ENCODE results near the gene CLDN16.

The CLDN16 gene

GRCh38 chr3:190404715-190405114, 16.8 kb downstream of the CLDN16 start:
- Mint-ChIP-seq H3K4me1 (no peaks in the 10 kb centered on the region), H3K27ac (no peak overlapping the region)
- no peak for ATAC-seq

GRCh38 chr3:190414297-190414696, 26.3 kb downstream of the CLDN16 start:
- no peaks in the 10 kb centered on the region for H3K9me3 Mint-ChIP-seq
- H3K27ac Mint-ChIP-seq: no peak overlapping the region
- no peaks in the 10 kb centered on the region for H3K4me1 Mint-ChIP-seq
- no peaks in the 10 kb centered on the region for H3K36me3 Mint-ChIP-seq
- peak; percentile 16 for ATAC-seq
- no peak for DNase-seq (ENCODE audit: low spot score in 2 of 2)
- H3K4me3 Mint-ChIP-seq: no peak overlapping the region

More at GRCh38 chr3:190404715-190405114, 16.8 kb downstream of the CLDN16 start:
- Mint-ChIP-seq H3K4me3 (no peak overlapping the region), H3K9me3 (no peaks in the 10 kb centered on the region), H3K36me3 (no peaks in the 10 kb centered on the region)
- DNase-seq (ENCODE audit: low spot score in 2 of 2): no peak

GRCh38 chr3:190424108-190424477, 36.1 kb downstream of the CLDN16 start:
- H3K4me3 Mint-ChIP-seq: no peak overlapping the region
- no peak overlapping the region for H3K27ac Mint-ChIP-seq
- H3K36me3 Mint-ChIP-seq: peaks cover 7% of the 10 kb centered on the region
- no peaks in the 10 kb centered on the region for H3K9me3 Mint-ChIP-seq
- ATAC-seq: no peak
- no peaks in the 10 kb centered on the region for H3K4me1 Mint-ChIP-seq
- no peak for DNase-seq (ENCODE audit: low spot score in 2 of 2)

DNA sequence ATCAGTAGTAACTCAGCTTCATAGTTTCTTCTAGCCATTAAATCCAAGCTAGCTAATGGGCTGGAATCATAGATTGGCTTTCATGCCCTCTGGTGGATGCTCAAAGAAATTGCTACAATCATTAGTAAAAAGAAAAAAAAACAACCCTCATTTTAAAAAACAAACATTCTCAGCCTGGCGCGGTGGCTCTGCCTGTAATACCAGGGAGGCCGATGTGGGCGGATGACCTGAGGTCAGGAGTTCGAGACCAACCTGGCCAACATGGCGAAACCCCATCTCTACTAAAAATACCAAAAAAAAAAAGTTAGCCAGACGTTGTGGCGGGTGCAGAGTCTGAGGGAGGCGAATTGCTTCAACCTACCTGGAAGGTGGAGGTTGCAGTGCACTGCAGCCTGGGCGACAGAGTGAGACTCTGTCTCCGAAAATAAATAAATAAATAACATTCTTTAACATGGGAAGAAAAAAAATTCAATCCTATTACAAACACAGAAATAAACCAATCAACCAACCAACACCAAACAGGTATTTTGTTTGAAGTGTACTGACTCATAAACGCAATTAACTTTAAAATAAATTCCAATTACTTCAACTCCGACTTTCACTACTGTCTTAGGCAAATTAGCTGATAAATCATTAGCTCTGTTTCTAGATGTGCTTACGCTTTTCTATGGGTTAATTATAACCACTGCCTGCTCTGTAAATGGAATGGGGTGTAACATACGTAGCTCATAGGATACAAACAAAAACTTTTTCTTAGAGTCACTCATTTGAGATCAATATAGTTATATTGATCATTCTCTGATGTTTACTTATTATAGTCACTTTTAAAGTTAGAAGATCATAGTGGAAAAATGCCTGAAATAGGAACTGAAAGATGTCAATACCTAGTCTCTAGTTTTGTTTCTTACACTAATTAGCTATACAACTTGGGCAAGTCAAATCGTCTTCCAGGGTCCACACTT, 36.8 kb downstream of the CLDN16 start:
- Mint-ChIP-seq H3K27ac (no peak overlapping the region), H3K36me3 (peaks cover 7% of the 10 kb centered on the region), H3K9me3 (no peaks in the 10 kb centered on the region), H3K4me1 (no peaks in the 10 kb centered on the region), H3K4me3 (no peak overlapping the region)
- peak; percentile 66 for ATAC-seq
- DNase-seq (ENCODE audit: low spot score in 2 of 2): peak; percentile 9 to 58

GRCh38 chr3:190425833-190426232, 37.9 kb downstream of the CLDN16 start:
- DNase-seq (ENCODE audit: low spot score in 2 of 2) (no peak), ATAC-seq (no peak)

DNA sequence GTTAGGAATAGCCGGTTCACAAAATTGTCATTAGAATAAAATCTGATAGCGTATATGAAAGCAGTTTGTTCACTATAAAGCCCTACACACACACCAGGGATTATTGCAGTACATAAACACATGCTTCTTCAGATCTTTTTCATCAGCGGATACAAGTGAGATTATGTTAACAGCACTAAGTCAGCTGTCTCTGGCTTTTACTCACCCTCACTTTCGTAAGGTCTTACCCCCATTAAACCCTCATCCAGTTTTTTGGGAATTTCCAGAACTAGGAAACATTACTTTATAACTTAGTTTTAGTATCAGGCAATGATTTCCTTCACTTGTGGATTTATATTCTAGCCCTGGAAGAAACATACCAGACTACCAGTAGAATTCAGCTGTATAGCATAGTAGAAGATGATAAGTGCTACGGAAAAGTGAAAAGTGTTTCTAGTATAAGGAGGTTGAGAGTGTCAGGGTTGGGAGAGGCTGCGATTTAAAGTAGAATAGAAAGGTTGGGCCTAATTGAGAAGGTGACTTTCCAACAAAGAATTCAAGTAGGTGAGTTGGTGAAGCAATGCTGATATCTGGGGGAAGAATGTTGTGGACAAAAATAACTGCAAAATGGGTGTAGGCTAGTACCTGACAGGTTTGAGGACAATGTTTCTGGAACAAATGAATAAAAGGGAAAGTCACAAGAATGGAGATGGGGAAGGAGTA, 39.0 kb downstream of the CLDN16 start:
- Mint-ChIP-seq H3K27ac (no peak overlapping the region), H3K9me3 (no peaks in the 10 kb centered on the region), H3K4me1 (no peaks in the 10 kb centered on the region), H3K36me3 (peaks cover 7% of the 10 kb centered on the region), H3K4me3 (no peak overlapping the region)
- no peak for ATAC-seq
- no peak for DNase-seq (ENCODE audit: low spot score in 2 of 2)

More at GRCh38 chr3:190425833-190426232, 37.9 kb downstream of the CLDN16 start:
- H3K4me3 Mint-ChIP-seq: no peak overlapping the region
- H3K27ac Mint-ChIP-seq: no peak overlapping the region
- H3K36me3 Mint-ChIP-seq: peaks cover 7% of the 10 kb centered on the region
- no peaks in the 10 kb centered on the region for H3K4me1 Mint-ChIP-seq
- H3K9me3 Mint-ChIP-seq: no peaks in the 10 kb centered on the region

- no peaks in the 10 kb centered on the region for H3K9me3 Mint-ChIP-seq
- ATAC-seq (no peak), DNase-seq (ENCODE audit: low spot score in 2 of 2) (no peak)
- no peaks in the 10 kb centered on the region for H3K4me1 Mint-ChIP-seq
- H3K36me3 Mint-ChIP-seq: peaks cover under 1% of the 10 kb centered on the region
- no peak overlapping the region for H3K27ac Mint-ChIP-seq
- no peak overlapping the region for H3K4me3 Mint-ChIP-seq
These were observed 41.7 kb downstream of the CLDN16 start for GRCh38 chr3:190429681-190430080.

DNA sequence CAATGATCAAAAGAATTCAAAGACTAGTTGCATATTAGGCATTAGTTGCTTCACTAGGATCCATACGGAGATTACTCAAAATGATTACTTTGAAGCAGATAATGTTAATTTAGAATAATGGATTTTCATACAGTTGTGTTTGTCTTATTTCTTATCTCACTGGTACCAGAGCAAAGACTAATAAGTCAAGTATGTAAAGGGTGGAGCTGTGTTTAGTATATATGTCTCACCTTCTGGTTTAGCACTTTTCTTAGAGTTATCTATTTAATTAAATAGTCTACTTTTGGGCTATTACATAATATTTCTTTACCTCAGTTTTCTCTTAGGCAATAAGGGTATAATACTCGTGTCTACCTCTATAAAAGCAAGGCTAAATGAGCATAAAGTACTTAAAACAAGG, 42.9 kb downstream of the CLDN16 start:
- Mint-ChIP-seq H3K36me3 (no peaks in the 10 kb centered on the region), H3K4me3 (no peak overlapping the region), H3K9me3 (no peaks in the 10 kb centered on the region), H3K4me1 (no peaks in the 10 kb centered on the region), H3K27ac (no peak overlapping the region)
- DNase-seq (ENCODE audit: low spot score in 2 of 2): no peak
- no peak for ATAC-seq

- H3K4me3 Mint-ChIP-seq: no peak overlapping the region
- ATAC-seq (no peak), DNase-seq (ENCODE audit: low spot score in 2 of 2) (no peak)
- H3K36me3 Mint-ChIP-seq: no peaks in the 10 kb centered on the region
- H3K27ac Mint-ChIP-seq: no peak overlapping the region
- H3K9me3 Mint-ChIP-seq: no peaks in the 10 kb centered on the region
- no peaks in the 10 kb centered on the region for H3K4me1 Mint-ChIP-seq
These were observed 44.3 kb downstream of the CLDN16 start for GRCh38 chr3:190432216-190432615.

DNA sequence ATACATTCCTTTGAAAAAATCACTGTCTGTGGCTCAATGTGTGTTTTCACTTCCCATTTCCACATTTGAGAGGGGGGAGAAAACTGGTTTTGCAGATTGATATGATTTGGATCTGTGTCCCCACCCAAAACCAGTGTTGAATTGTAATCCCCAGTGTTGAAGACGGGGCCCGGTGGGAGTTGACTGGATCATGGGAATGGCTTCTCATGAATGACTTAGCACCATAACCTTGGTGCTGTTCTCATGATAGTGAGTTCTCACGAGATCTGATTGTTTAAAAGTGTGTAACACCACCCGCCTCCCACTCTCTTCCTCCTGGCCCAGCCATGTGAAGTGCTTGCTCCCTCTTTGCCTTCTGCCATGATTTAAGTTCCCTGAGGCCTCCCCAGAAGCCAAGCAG, 45.7 kb downstream of the CLDN16 start:
- no peak overlapping the region for H3K4me3 Mint-ChIP-seq
- H3K36me3 Mint-ChIP-seq: no peaks in the 10 kb centered on the region
- DNase-seq (ENCODE audit: low spot score in 2 of 2): no peak
- H3K9me3 Mint-ChIP-seq: no peaks in the 10 kb centered on the region
- no peak overlapping the region for H3K27ac Mint-ChIP-seq
- no peak for ATAC-seq
- no peaks in the 10 kb centered on the region for H3K4me1 Mint-ChIP-seq

DNA sequence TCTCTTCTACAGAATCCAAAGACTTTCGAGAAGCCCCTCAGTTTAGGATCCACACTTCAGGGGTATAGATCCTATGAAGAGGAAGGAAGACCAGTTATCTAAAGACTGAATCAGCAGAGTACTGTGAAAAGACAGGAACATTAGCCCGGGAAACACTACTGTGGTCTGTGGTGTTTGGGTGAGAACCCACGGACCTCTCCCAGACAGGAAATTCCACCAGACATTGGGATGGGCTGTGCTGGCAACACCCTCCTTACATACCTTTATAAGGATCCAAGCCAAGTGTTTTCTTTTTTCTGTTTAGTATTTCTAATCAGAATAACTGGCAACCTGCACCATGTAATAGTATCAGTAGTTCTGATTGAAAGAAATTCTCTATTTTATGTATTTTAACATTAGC, 47.7 kb downstream of the CLDN16 start:
- no peak for DNase-seq (ENCODE audit: low spot score in 2 of 2)
- Mint-ChIP-seq H3K4me1 (no peaks in the 10 kb centered on the region), H3K27ac (no peak overlapping the region), H3K4me3 (no peak overlapping the region), H3K9me3 (no peaks in the 10 kb centered on the region), H3K36me3 (no peaks in the 10 kb centered on the region)
- ATAC-seq: no peak

- Mint-ChIP-seq H3K27ac (no peak overlapping the region), H3K4me3 (no peak overlapping the region), H3K9me3 (no peaks in the 10 kb centered on the region)
These were observed 48.4 kb downstream of the CLDN16 start for GRCh38 chr3:190436331-190436730.

GRCh38 chr3:190442240-190442639, 54.3 kb downstream of the CLDN16 start:
- peaks cover 7% of the 10 kb centered on the region for H3K4me1 Mint-ChIP-seq
- no peak overlapping the region for H3K27ac Mint-ChIP-seq
- H3K36me3 Mint-ChIP-seq: no peaks in the 10 kb centered on the region
- H3K9me3 Mint-ChIP-seq: no peaks in the 10 kb centered on the region
- no peak for ATAC-seq
- H3K4me3 Mint-ChIP-seq: no peak overlapping the region
- DNase-seq (ENCODE audit: low spot score in 2 of 2): no peak

More at GRCh38 chr3:190436331-190436730, 48.4 kb downstream of the CLDN16 start:
- H3K36me3 Mint-ChIP-seq: no peaks in the 10 kb centered on the region
- DNase-seq (ENCODE audit: low spot score in 2 of 2): no peak
- ATAC-seq: no peak
- H3K4me1 Mint-ChIP-seq: no peaks in the 10 kb centered on the region

DNA sequence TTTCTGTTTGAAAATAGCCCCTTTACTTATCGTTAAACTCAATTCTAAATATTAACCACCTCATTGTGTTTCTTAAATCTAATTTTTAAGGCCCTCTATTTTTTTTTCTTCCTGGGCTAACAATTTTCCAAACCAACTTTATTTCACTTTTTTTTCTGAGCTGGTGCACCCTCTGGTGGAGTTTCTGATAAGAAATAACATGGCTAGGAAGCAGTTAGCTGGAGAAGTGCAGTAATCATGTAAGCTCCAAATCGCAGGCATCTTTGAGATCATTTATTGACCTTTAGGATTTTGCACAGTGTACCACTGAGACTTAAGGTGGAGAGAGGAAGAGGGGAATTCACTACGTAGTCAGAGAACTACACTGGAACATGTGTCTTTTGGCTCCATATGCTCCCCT, 55.3 kb downstream of the CLDN16 start:
- no peak overlapping the region for H3K27ac Mint-ChIP-seq
- H3K4me1 Mint-ChIP-seq: peaks cover 7% of the 10 kb centered on the region
- H3K9me3 Mint-ChIP-seq: no peaks in the 10 kb centered on the region
- H3K36me3 Mint-ChIP-seq: no peaks in the 10 kb centered on the region
- DNase-seq (ENCODE audit: low spot score in 2 of 2): no peak
- no peak for ATAC-seq
- H3K4me3 Mint-ChIP-seq: no peak overlapping the region

DNA sequence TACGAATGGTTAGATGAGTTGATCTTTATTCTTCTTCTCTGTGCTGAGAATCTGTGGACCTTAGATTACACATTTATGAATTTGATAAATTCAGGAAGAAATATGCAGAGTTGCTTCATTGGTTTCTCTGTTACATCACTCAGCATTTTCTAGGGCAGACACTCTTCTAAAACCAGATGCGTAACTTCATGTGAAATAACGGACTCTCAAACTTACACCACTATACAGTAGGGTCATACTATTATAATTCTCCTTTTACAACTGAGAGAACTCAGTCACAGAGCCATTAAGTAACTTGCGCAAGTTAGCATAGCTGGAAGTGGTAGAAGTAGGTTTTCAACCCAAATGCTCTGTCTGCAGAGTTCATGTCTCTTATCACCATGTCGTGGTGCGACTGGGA, 56.0 kb downstream of the CLDN16 start:
- Mint-ChIP-seq H3K4me3 (no peak overlapping the region), H3K9me3 (no peaks in the 10 kb centered on the region), H3K36me3 (no peaks in the 10 kb centered on the region), H3K27ac (no peak overlapping the region), H3K4me1 (peaks cover 7% of the 10 kb centered on the region)
- ATAC-seq (no peak), DNase-seq (ENCODE audit: low spot score in 2 of 2) (no peak)
